UCSD-AML1 (cell line): ENCODE results near the gene MLF2.

Experiments used
- DNase-seq: peaks from one replicate; lab custom pipeline; 2025; ENCODE audit not compliant: unreplicated experiment; lab: John Stamatoyannopoulos, UW

The MLF2 gene

GRCh38 chr12:6698352-6699046 lies 54.4 kb downstream of the MLF2 start:
- DNase-seq, result no peak
